OCI-LY1 (cell line): ENCODE results near the gene OR6J1.

ENCODE experiments used
- H2AFZ ChIP-seq: fragments of 200-600 bp; sonication (generic), shearing (Covaris generic); 2 replicates; pipeline ENCODE4 v1.6.0; 2014; ENCODE audit warnings: antibody characterized with exemption, mild to moderate bottlenecking, low read length
- H3F3A ChIP-seq: fragments of 200-600 bp; sonication (generic), shearing (Covaris generic); 2 replicates; pipeline ENCODE4 v1.6.0; 2014; ENCODE audit warnings: mild to moderate bottlenecking, antibody characterized with exemption, low read length, moderate library complexity; ENCODE audit not compliant: insufficient read depth
- H3K27ac ChIP-seq: fragments of 200-600 bp; sonication (generic); 2 replicates; pipeline ENCODE4 v1.5.1; 2014; ENCODE audit warnings: low read length, mixed run types, mild to moderate bottlenecking, low read depth; ENCODE audit not compliant: poor library complexity, severe bottlenecking
- H3K27me3 ChIP-seq: fragments of 200-600 bp; sonication (generic); 2 replicates; pipeline ENCODE4 v1.6.0; 2014; ENCODE audit warnings: antibody characterized with exemption, mild to moderate bottlenecking, low read length, moderate library complexity; ENCODE audit not compliant: insufficient read depth
- H3K36me3 ChIP-seq: fragments of 200-600 bp; sonication (generic); 2 replicates; pipeline ENCODE4 v1.6.1; 2014; ENCODE audit warnings: mild to moderate bottlenecking, antibody characterized with exemption, low read length, moderate library complexity, mixed read lengths; ENCODE audit not compliant: insufficient read depth
- H3K4me1 ChIP-seq: fragments of 200-600 bp; sonication (generic); 2 replicates; pipeline ENCODE4 v1.5.1; 2014; ENCODE audit warnings: mild to moderate bottlenecking, low read length, moderate library complexity; ENCODE audit not compliant: insufficient read depth, severe bottlenecking
- H3K4me2 ChIP-seq: fragments of 200-600 bp; sonication (generic), shearing (Covaris generic); 2 replicates; pipeline ENCODE4 v1.6.1; 2014; ENCODE audit warnings: low read length
- H3K4me3 ChIP-seq: fragments of 200-600 bp; sonication (generic); 2 replicates; pipeline ENCODE4 v1.5.1; 2014; ENCODE audit warnings: low read length, low read depth, mild to moderate bottlenecking, mixed read lengths; ENCODE audit not compliant: poor library complexity, severe bottlenecking
- H3K79me2 ChIP-seq: fragments of 200-600 bp; shearing (Covaris generic); 2 replicates; pipeline ENCODE4 v1.6.1; 2016; ENCODE audit warnings: mixed run types, low read length, mixed read lengths; ENCODE audit not compliant: insufficient read depth
- H3K9ac ChIP-seq: fragments of 200-600 bp; sonication (generic), shearing (Covaris generic); 2 replicates; pipeline ENCODE4 v1.6.1; 2014; ENCODE audit warnings: mild to moderate bottlenecking, low read length, mixed read lengths
- H3K9me2 ChIP-seq: fragments of 200-600 bp; sonication (generic), shearing (Covaris generic); 2 replicates; pipeline ENCODE4 v1.6.1; 2014; ENCODE audit warnings: low read depth, mild to moderate bottlenecking, low read length, mixed read lengths
- H3K9me3 ChIP-seq: fragments of 200-600 bp; shearing (Covaris generic); 2 replicates; pipeline ENCODE4 v1.6.1; 2014; ENCODE audit warnings: low read length, mixed read lengths
- H4K20me1 ChIP-seq: fragments of 200-600 bp; sonication (generic), shearing (Covaris generic); 2 replicates; pipeline ENCODE4 v1.6.0; 2016; ENCODE audit warnings: mild to moderate bottlenecking, low read length; ENCODE audit not compliant: insufficient read depth
- CTCF ChIP-seq: fragments of 200-600 bp; sonication (generic), shearing (Covaris generic); IDR thresholded peaks from 2 replicates; pipeline ENCODE4 v1.5.1; 2017; ENCODE audit warnings: mild to moderate bottlenecking, antibody characterized with exemption, low read length, moderate library complexity, mixed read lengths
- EZH2 ChIP-seq: fragments of 200-600 bp; sonication (generic), shearing (Covaris generic); IDR thresholded peaks from 2 replicates; pipeline ENCODE4 v1.8.0; 2017; ENCODE audit warnings: borderline replicate concordance, mixed run types, mild to moderate bottlenecking, antibody characterized with exemption, low read length, moderate library complexity, mixed read lengths

The OR6J1 gene

GRCh38 chr14:22602862-22603261, 41.3 kb downstream of the OR6J1 start:
- no peaks in the 10 kb centered on the region for H3K27me3 ChIP-seq
- no peak overlapping the region for H3K27ac ChIP-seq
- H3K9me3 ChIP-seq = no peaks in the 10 kb centered on the region
- no peaks in the 10 kb centered on the region for H3K79me2 ChIP-seq
- no peaks in the 10 kb centered on the region for H4K20me1 ChIP-seq
- H3K4me2 ChIP-seq = no peak overlapping the region
- no peaks in the 10 kb centered on the region for H3F3A ChIP-seq
- peaks cover 20% of the 10 kb centered on the region for H3K4me1 ChIP-seq
- no peak overlapping the region for H2AFZ ChIP-seq
- H3K4me3 ChIP-seq = no peak overlapping the region
- H3K9me2 ChIP-seq = no peaks in the 10 kb centered on the region
- peaks cover 37% of the 10 kb centered on the region; the same call in 1 of the 2 replicates for H3K36me3 ChIP-seq
- no peak overlapping the region for H3K9ac ChIP-seq
- TF ChIP-seq EZH2 = no peak
- no peak for TF ChIP-seq CTCF

- TF ChIP-seq CTCF (no peak), EZH2 (no peak)
- Histone ChIP-seq H3K79me2 (no peaks in the 10 kb centered on the region), H3K9me3 (no peaks in the 10 kb centered on the region), H3K4me1 (peaks cover 26% of the 10 kb centered on the region), H3K36me3 (peaks cover 28% of the 10 kb centered on the region; the same call in 1 of the 2 replicates), H3K9me2 (no peaks in the 10 kb centered on the region), H2AFZ (no peak overlapping the region), H3F3A (no peaks in the 10 kb centered on the region), H3K4me3 (no peak overlapping the region), H3K27ac (no peak overlapping the region), H3K9ac (no peak overlapping the region), H3K4me2 (no peak overlapping the region), H3K27me3 (no peaks in the 10 kb centered on the region), H4K20me1 (no peaks in the 10 kb centered on the region)
Measured at GRCh38 chr14:22601996-22602395, 42.2 kb downstream of the OR6J1 start.

- Histone ChIP-seq H3K9me3 (no peaks in the 10 kb centered on the region), H3K9ac (no peak overlapping the region), H3K36me3 (peaks cover 26% of the 10 kb centered on the region; the same call in 1 of the 2 replicates), H3K27me3 (no peaks in the 10 kb centered on the region), H4K20me1 (no peaks in the 10 kb centered on the region), H3K79me2 (no peaks in the 10 kb centered on the region), H3K4me2 (no peak overlapping the region), H3K9me2 (no peaks in the 10 kb centered on the region), H3F3A (no peaks in the 10 kb centered on the region), H3K27ac (no peak overlapping the region), H2AFZ (no peak overlapping the region), H3K4me1 (peaks cover 26% of the 10 kb centered on the region), H3K4me3 (no peak overlapping the region)
- TF ChIP-seq EZH2 (no peak), CTCF (no peak)
Measured at GRCh38 chr14:22601456-22601855, 42.7 kb downstream of the OR6J1 start.
